ENCODE measurements around the gene CENATAC. TPM values are rescaled to one million over a fixed set of nuclear protein-coding genes. Genes with fewer than 3 reads are reported as not detected.

CENATAC gene
- total and polyA plus RNA-seq, 2 donors (not counting 1 experiment from before 2014, with no cell fraction given), result 50.1 to 122 TPM

- POLR2A ChIA-PET, result interaction anchor here (0.6 kb wide), 1 partner anchor 20 kb away, joined by 7 read pairs; no protein-coding TSS in a partner anchor
- Histone ChIP-seq H3K36me3 (replicated peaks in 1 of 2; ENCODE audit: control extremely low read depth in 1 of 2, control insufficient read depth in 1 of 2, extremely low read depth in 1 of 2, insufficient read depth in 2 of 2, low read length in 1 of 2) (peaks cover 3 to 4% of the 10 kb centered on the region in 2 experiments), H4K20me1 (ENCODE audit: control insufficient read depth, insufficient read depth, low read length, poor library complexity, severe bottlenecking) (no peaks in the 10 kb centered on the region), H3K27me3 (replicated peaks in 1 of 4; ENCODE audit: control extremely low read depth in 1 of 4, control insufficient read depth in 3 of 4, insufficient read depth in 4 of 4, low read length in 3 of 4) (no peaks in the 10 kb centered on the region), H2AFZ (ENCODE audit: insufficient read depth, low read depth, low read length, poor library complexity, severe bottlenecking) (no peak overlapping the region), H3K9me3 (ENCODE audit: control extremely low read depth in 1 of 3, control insufficient read depth in 2 of 3, insufficient read depth in 1 of 3, low read length in 2 of 3) (no peaks in the 10 kb centered on the region), H3K9ac (ENCODE audit: low read length) (no peak overlapping the region), H3K4me3 (ENCODE audit: control extremely low read depth in 1 of 5, extremely low read depth in 1 of 5, insufficient read depth in 1 of 5, low read depth in 2 of 5, low read length in 4 of 5) (no peak overlapping the region), H3K4me2 (replicated peaks; ENCODE audit: low read depth, low read length, poor library complexity, severe bottlenecking) (no peak overlapping the region), H3K27ac (ENCODE audit: low read length in 2 of 2) (no peak overlapping the region), H3K79me2 (ENCODE audit: control insufficient read depth, insufficient read depth, low read length) (peaks cover 76% of the 10 kb centered on the region), H3K4me1 (ENCODE audit: control insufficient read depth in 2 of 2, insufficient read depth in 2 of 2, low read length in 2 of 2) (peaks cover 9 to 15% of the 10 kb centered on the region in 2 donors)
- no peaks in the 10 kb centered on the region for H3K9me3 Mint-ChIP-seq (ENCODE audit: insufficient read depth)
- H3K27ac Mint-ChIP-seq, result no peak overlapping the region
- no peak for DNase-seq
- no peaks in the 10 kb centered on the region for H3K27me3 Mint-ChIP-seq
- ATAC-seq (ENCODE audit: low read depth), result no peak
- no CpG with 5 or more reads among the region's 3 CpGs for WGBS (ENCODE audit: insufficient coverage)
- H3K4me1 Mint-ChIP-seq, result peaks cover 26% of the 10 kb centered on the region
- H3K4me3 Mint-ChIP-seq, result no peak overlapping the region
- TF ChIP-seq EZH2 (IDR thresholded peaks at IDR 0.05; ENCODE audit: borderline replicate concordance, insufficient read depth, low read depth, low read length, poor library complexity, severe bottlenecking), result no peak
- TF ChIP-seq CTCF (IDR thresholded peaks at IDR 0.05), result no peak
- CTCF ChIA-PET, result interaction anchor here (0.7 to 1.1 kb wide), 2 partner anchors 13 to 261 kb away, joined by 3 to 5 read pairs; no protein-coding TSS in a partner anchor
- intact Hi-C loops (cut with micrococcal nuclease), result no loop called here
Observed at GRCh38 chr11:119061256-119061655, 63.3 kb downstream of the CENATAC start.

DNA sequence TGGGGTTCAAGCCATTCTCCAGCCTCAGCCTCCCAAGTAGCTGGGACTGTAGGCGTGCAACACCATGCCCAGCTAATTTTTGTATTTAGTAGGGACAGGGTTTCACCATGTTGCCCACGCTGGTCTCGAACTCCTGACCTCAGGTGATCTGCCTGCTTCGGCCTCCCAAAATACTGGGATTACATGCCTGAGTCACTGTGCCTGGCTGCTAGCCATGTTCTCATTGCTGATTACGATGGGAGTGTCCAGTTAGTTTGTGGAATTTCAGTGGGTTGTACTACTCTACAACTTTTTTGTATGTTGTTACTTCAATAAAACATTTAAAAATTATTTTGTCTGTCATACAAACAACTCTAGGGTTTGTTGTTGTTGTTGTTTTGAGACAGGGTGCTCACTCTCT is 64.8 kb downstream of the CENATAC start:
- Histone ChIP-seq H3K9me3 (ENCODE audit: control extremely low read depth in 1 of 3, control insufficient read depth in 2 of 3, insufficient read depth in 1 of 3, low read length in 2 of 3) (no peaks in the 10 kb centered on the region), H2AFZ (ENCODE audit: insufficient read depth, low read depth, low read length, poor library complexity, severe bottlenecking) (no peak overlapping the region), H3K4me1 (ENCODE audit: control insufficient read depth in 2 of 2, insufficient read depth in 2 of 2, low read length in 2 of 2) (peaks cover 12 to 20% of the 10 kb centered on the region in 2 donors), H3K27ac (ENCODE audit: low read length in 2 of 2) (no peak overlapping the region), H4K20me1 (ENCODE audit: control insufficient read depth, insufficient read depth, low read length, poor library complexity, severe bottlenecking) (no peaks in the 10 kb centered on the region), H3K9ac (ENCODE audit: low read length) (no peak overlapping the region), H3K79me2 (ENCODE audit: control insufficient read depth, insufficient read depth, low read length) (peaks cover 74% of the 10 kb centered on the region), H3K4me2 (replicated peaks; ENCODE audit: low read depth, low read length, poor library complexity, severe bottlenecking) (no peak overlapping the region), H3K4me3 (ENCODE audit: control extremely low read depth in 1 of 5, extremely low read depth in 1 of 5, insufficient read depth in 1 of 5, low read depth in 2 of 5, low read length in 4 of 5) (no peak overlapping the region), H3K36me3 (replicated peaks in 1 of 2; ENCODE audit: control extremely low read depth in 1 of 2, control insufficient read depth in 1 of 2, extremely low read depth in 1 of 2, insufficient read depth in 2 of 2, low read length in 1 of 2) (peaks cover 3 to 4% of the 10 kb centered on the region in 2 experiments), H3K27me3 (replicated peaks in 1 of 4; ENCODE audit: control extremely low read depth in 1 of 4, control insufficient read depth in 3 of 4, insufficient read depth in 4 of 4, low read length in 3 of 4) (no peaks in the 10 kb centered on the region)
- H3K4me1 Mint-ChIP-seq, result peaks cover 30% of the 10 kb centered on the region
- ATAC-seq (ENCODE audit: low read depth) (no peak), DNase-seq (no peak)
- no peaks in the 10 kb centered on the region for H3K27me3 Mint-ChIP-seq
- intact Hi-C loops (cut with micrococcal nuclease), result no loop called here
- TF ChIP-seq CTCF (IDR thresholded peaks at IDR 0.05), result no peak
- 97% methylated on average over 4 of the region's 5 CpGs for WGBS (ENCODE audit: insufficient coverage)
- ChIA-PET POLR2A (interaction anchor here (1.0 kb wide), 1 partner anchor 11 kb away, joined by 4 read pairs; no protein-coding TSS in a partner anchor), CTCF (interaction anchor here (0.8 to 1.3 kb wide), 3 partner anchors 8 to 39 kb away, joined by 3 to 4 read pairs (median 3); partner anchors contain the start of gene DPAGT1)
- H3K4me3 Mint-ChIP-seq, result no peak overlapping the region
- no peak overlapping the region for H3K27ac Mint-ChIP-seq
- H3K9me3 Mint-ChIP-seq (ENCODE audit: insufficient read depth), result no peaks in the 10 kb centered on the region

Measured in B cell (primary cell).